ENCODE results near the gene CDK8.
"Not testable (repeated sequence)": the region's sequence is repeated elsewhere in the genome, so short reads cannot be mapped to it uniquely, and the experiment has no call there.

Gene CDK8

DNA sequence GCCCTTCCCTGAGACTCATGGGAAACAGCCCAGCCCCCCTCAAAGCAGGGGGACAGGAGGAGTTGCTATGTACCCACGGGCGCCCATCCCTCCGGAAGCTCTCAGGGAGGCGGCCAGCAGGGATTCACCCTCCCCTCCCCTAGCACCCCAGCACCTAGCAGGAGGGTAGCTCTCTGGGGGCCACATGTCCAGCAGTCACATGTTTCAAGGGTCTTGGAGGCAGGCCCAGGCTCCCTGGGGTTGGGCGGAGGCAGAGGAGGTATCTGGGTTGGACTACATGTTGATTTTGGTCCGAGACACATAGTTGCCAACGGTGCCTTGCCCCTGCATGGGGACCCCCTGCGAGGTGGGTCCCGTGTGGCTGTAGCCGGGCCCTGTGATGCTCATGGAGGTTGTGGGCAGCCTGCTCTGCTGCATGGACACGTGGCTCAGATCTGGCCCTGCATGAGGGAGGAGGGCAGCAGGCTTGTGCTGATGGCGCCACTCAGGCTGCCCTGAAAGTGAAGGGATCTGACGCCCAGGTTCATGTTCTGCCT lies 24.8 kb upstream of the CDK8 start:
- DNase-seq (ENCODE audit: low read depth) = no peak
- no peak overlapping the region for H3K4me3 ChIP-seq (ENCODE audit: low read length)
- TF ChIP-seq, protein P1, sequence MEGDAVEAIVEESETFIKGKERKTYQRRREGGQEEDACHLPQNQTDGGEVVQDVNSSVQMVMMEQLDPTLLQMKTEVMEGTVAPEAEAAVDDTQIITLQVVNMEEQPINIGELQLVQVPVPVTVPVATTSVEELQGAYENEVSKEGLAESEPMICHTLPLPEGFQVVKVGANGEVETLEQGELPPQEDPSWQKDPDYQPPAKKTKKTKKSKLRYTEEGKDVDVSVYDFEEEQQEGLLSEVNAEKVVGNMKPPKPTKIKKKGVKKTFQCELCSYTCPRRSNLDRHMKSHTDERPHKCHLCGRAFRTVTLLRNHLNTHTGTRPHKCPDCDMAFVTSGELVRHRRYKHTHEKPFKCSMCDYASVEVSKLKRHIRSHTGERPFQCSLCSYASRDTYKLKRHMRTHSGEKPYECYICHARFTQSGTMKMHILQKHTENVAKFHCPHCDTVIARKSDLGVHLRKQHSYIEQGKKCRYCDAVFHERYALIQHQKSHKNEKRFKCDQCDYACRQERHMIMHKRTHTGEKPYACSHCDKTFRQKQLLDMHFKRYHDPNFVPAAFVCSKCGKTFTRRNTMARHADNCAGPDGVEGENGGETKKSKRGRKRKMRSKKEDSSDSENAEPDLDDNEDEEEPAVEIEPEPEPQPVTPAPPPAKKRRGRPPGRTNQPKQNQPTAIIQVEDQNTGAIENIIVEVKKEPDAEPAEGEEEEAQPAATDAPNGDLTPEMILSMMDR (IDR thresholded peaks at IDR 0.05; ENCODE audit: insufficient read depth, low read depth, low read length, missing control alignments) = no peak

- no peak for DNase-seq (ENCODE audit: low read depth)
- no peak overlapping the region for H3K4me3 ChIP-seq (ENCODE audit: low read length)
- TF ChIP-seq, protein P1 (IDR thresholded peaks at IDR 0.05; ENCODE audit: insufficient read depth, low read depth, low read length, missing control alignments) = no peak
Measured at GRCh38 chr13:26230703-26231102, 23.2 kb upstream of the CDK8 start.

GRCh38 chr13:26236296-26236695 lies 17.6 kb upstream of the CDK8 start:
- H3K4me3 ChIP-seq (ENCODE audit: low read length) = no peak overlapping the region

GRCh38 chr13:26246154-26246553 lies 7.8 kb upstream of the CDK8 start:
- no peak for DNase-seq (ENCODE audit: low read depth)
- H3K4me3 ChIP-seq (ENCODE audit: low read length) = no peak overlapping the region
- TF ChIP-seq, protein P1 (IDR thresholded peaks at IDR 0.05; ENCODE audit: insufficient read depth, low read depth, low read length, missing control alignments) = no peak

More at GRCh38 chr13:26236296-26236695, 17.6 kb upstream of the CDK8 start:
- no peak for DNase-seq (ENCODE audit: low read depth)
- TF ChIP-seq, protein P1 (IDR thresholded peaks at IDR 0.05; ENCODE audit: insufficient read depth, low read depth, low read length, missing control alignments) = no peak

DNA sequence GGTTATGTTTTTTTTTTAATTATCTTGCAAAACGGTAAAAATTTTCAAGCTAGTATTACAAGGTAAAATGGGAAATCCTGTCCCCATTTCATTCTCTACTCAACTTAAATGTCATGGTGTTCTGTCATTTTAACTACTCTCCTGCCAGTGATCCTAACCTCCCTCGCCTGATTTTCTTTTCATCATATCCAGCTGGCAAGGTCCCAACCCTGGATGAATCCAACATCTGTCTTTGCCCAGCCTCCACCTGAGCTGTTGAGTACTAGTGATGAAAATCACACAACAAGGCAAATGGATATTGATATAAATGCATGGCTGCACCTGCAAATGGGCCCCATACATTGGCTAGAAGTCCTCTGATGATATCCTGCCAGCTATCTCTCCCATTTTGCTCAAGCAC lies 6.9 kb upstream of the CDK8 start:
- H3K4me3 ChIP-seq (ENCODE audit: low read length) = no peak overlapping the region
- no peak for DNase-seq (ENCODE audit: low read depth)
- TF ChIP-seq, protein P1 (IDR thresholded peaks at IDR 0.05; ENCODE audit: insufficient read depth, low read depth, low read length, missing control alignments) = no peak

- DNase-seq (ENCODE audit: low read depth) = no peak
- H3K4me3 ChIP-seq (ENCODE audit: low read length) = no peak overlapping the region
- TF ChIP-seq, protein P1 (IDR thresholded peaks at IDR 0.05; ENCODE audit: insufficient read depth, low read depth, low read length, missing control alignments) = no peak
Measured at GRCh38 chr13:26247608-26248007, 6.3 kb upstream of the CDK8 start.

GRCh38 chr13:26249551-26249950 lies 4.4 kb upstream of the CDK8 start:
- no peak for DNase-seq (ENCODE audit: low read depth)
- TF ChIP-seq, protein P1 (IDR thresholded peaks at IDR 0.05; ENCODE audit: insufficient read depth, low read depth, low read length, missing control alignments) = no peak
- no peak overlapping the region for H3K4me3 ChIP-seq (ENCODE audit: low read length)

DNA sequence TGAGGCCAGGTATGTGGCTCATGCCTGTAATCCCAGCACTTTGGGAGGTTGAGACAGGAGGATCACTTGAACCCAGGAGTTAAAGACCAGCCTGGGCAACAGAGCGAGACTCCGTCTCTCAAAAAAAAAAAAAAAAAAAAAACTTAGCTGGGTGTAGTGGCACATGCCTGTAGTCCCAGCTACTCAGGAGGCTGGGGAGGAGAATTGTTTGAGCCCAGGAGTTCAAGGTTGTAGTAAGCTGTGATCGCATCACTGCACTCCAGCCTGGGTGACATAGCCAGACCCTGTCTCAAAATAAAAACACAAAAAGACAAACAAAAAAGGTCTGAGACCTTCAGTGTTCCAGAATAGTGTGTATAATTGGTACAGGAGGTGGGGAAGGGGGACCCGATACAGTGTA lies 1.9 kb upstream of the CDK8 start:
- not testable (repeated sequence) for H3K4me3 ChIP-seq (ENCODE audit: low read length); DNase-seq (ENCODE audit: low read depth)

Data from epithelial cell of esophagus (primary cell).